GM12873 (cell line): ENCODE measurements around the gene BAG5.

ENCODE experiments used
- CTCF ChIP-seq: IDR thresholded peaks from 2 replicates; pipeline ENCODE4 v1.5.1; 2012; ENCODE audit warnings: low read depth, mild to moderate bottlenecking, moderate library complexity, low read length, control low read depth; ENCODE audit not compliant: insufficient read depth; ENCODE audit errors: missing control alignments

BAG5 gene

GRCh38 chr14:103530390-103530789, 32.1 kb downstream of the BAG5 start:
- no peak for TF ChIP-seq CTCF

- no peak for TF ChIP-seq CTCF
Measured at GRCh38 chr14:103529383-103530365, 32.8 kb downstream of the BAG5 start.

- TF ChIP-seq CTCF = no peak
Measured at GRCh38 chr14:103528587-103529382, 33.7 kb downstream of the BAG5 start, which contains the start of gene TRMT61A. Gene TRMT61A (plus strand): TSS chr14:103529196. CDS start chr14:103529979, 783 bp downstream.

GRCh38 chr14:103528146-103528586, 34.3 kb downstream of the BAG5 start:
- TF ChIP-seq CTCF = no peak

GRCh38 chr14:103527408-103528145, 34.9 kb downstream of the BAG5 start:
- TF ChIP-seq CTCF = no peak

- TF ChIP-seq CTCF = no peak
Measured at GRCh38 chr14:103526914-103527248, 35.6 kb downstream of the BAG5 start.
